ENCODE data around the gene FTCD.

The FTCD gene

DNA sequence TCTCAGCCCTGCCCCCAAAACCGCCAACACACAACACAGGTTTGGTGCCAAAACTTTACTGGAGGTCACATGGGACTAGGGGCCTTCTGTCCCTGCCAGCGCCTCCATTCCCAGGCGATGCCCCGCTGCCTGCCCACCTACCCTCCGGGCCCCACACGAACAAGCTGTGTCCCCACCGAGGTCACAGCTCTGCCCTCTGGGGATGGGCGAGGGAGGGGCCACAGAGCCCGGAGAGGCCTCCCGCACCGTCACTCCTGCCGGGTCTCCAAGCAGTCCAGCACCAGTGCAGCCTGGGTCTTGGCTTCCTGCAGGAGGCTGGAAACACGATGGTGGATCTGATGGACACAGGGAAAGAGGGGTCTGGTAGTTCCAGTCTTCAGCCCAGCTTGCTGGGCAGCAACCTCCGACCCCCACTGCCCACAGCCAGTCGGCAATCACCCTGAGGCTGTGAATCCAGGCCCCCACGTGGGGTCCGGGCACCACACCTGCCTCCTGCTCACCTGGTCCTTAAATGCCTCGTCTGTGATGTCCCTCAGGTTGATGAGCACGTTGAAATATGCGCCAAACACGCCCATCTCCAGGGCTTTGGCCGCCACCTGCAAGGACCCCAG lies 18.5 kb downstream of the FTCD start:
- no peak for DNase-seq

DNA sequence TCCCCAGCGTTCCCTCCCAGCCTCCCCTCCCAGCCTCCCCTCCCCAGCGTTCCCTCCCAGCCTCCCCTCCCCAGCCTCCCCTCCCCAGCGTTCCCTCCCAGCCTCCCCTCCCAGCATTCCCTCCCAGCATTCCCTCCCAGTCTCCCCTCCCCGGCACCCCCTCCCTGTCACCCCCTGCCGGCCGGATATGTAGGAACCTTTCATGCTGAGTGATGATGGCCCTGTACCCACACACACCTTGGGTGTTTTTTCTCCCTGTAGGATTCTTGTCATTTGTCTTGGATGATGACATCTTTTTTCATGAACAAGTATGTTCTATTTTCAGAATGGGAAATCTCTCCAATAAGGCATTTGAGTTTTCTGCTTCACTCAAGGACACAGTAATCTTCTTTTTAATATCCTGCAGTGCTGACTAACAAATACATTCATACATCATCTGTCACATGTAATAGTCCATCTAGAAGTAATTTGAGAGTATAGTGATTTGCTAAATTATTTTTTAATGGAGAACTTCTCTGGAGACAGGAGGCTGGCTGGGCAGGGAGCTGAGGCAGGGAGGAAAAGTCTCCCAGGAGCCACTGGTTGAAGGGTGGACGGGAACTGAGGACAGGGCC lies 19.5 kb downstream of the FTCD start:
- DNase-seq = no peak

DNA sequence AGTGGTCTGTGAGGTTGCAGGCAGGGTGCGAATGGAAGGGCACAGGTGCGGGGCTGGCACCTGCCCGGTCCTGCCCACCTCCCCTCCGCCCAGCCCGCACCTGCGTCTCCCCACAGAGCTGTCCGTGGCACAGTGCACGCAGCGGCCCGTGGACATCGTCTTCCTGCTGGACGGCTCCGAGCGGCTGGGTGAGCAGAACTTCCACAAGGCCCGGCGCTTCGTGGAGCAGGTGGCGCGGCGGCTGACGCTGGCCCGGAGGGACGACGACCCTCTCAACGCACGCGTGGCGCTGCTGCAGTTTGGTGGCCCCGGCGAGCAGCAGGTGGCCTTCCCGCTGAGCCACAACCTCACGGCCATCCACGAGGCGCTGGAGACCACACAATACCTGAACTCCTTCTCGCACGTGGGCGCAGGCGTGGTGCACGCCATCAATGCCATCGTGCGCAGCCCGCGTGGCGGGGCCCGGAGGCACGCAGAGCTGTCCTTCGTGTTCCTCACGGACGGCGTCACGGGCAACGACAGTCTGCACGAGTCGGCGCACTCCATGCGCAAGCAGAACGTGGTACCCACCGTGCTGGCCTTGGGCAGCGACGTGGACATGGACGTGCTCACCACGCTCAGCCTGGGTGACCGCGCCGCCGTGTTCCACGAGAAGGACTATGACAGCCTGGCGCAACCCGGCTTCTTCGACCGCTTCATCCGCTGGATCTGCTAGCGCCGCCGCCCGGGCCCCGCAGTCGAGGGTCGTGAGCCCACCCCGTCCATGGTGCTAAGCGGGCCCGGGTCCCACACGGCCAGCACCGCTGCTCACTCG lies 23.3 kb downstream of the FTCD start:
- DNase-seq = no peak

DNA sequence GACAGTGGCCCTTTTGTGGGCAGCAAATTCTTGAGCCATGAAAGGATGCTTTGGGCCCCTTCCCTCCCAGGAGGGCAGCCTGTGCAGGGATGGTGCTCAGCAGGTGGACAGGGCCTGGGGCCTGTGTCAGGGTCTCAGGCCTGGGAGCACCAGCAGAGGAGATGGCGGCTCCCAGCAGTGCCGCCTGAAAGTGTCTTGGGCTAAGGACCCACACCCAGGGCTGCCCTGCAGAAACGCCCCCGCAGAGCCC lies 23.9 kb downstream of the FTCD start:
- no peak for DNase-seq

DNA sequence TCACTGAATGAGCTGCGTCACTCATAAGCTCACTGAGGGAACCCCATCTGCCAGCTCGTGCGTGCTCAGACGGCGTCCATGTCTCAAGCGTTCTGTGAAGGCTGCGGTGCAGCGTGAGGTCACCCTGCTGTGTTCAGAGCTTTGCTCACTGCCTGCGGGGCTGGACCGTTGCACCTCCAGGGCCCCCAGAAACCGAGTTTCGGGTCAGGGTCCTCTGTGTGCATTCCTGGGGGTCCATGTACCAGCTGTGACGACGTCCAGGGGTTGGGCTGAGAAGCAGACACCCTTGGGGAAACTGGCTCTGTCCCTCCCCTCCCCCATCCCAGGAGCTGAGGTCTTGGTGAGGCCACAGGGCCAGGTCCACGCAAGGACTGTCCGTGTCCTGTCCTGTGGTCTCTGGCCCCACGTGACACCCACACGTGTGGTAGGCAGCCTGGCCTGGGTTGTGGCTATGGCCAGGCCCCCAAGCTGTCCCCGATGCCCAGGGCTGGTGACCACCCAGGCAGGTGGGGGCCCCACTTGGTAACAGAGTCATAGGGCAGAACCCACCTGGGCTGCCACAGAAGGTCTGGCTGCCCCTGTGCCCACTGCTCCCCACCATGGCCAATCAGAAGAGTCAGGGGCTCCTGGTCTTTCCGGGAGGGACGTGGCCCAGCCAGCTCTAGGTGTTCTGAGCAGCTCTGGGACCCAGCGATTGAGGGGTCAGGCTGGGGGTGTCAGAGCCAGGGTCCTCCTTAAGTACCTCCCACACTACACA lies 24.4 kb downstream of the FTCD start:
- DNase-seq = no peak

DNA sequence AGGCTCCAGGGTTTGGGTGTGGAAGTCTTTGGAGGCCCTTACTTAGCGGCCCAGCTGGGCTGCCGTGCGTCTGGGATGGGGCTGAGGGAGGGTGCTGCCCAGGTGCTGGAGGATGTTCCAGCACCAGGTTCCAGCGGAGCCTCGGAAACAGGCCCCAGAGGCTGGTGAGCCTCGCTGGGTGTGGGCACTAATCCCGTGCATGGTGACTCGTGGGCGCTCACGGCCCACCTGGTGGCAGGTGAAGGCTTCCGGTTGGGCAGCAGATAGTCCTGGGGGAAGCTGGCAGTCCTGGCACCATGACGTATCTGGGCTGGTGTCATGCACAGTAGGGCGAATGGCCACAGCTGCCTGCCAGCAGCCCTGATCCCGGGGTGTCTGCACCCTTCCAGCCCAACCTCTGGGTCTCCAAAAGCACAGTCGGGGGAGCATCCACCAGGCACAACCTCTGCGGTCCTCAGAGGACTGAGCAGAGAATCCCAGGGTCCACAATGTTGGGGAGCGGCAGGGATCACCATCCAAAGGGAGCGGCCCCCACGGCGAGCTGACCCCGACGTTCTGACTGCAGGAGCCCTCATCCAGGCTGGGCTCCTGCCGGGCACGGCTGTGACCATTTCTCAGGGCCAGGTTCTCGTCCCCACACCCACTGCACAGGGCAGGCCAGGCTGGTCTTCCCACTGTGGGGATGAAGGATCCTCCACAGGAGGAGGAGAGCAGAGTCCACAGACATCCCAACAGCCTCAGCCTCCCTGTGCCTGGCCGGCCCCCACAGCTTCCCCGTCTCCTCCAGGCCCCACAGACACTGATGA lies 25.3 kb downstream of the FTCD start:
- no peak for DNase-seq

DNA sequence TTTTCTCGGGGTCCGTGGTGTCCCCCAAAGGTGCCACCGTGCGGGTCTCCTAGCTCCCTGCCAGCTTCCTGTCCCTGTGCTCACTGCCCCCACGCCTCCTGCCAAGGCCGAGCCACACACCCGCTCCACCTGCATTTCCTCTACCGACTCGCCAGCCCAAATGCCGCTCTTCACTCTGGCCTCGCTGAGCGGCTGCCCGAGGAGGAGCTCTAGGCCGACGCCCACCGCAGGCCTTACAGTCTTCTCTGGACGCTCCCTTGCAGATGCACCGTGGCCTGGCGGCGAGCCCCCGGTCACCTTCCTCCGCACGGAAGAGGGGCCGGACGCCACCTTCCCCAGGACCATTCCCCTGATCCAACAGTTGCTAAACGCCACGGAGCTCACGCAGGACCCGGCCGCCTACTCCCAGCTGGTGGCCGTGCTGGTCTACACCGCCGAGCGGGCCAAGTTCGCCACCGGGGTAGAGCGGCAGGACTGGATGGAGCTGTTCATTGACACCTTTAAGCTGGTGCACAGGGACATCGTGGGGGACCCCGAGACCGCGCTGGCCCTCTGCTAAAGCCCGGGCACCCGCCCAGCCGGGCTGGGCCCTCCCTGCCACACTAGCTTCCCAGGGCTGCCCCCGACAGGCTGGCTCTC lies 26.3 kb downstream of the FTCD start:
- no peak for DNase-seq

DNA sequence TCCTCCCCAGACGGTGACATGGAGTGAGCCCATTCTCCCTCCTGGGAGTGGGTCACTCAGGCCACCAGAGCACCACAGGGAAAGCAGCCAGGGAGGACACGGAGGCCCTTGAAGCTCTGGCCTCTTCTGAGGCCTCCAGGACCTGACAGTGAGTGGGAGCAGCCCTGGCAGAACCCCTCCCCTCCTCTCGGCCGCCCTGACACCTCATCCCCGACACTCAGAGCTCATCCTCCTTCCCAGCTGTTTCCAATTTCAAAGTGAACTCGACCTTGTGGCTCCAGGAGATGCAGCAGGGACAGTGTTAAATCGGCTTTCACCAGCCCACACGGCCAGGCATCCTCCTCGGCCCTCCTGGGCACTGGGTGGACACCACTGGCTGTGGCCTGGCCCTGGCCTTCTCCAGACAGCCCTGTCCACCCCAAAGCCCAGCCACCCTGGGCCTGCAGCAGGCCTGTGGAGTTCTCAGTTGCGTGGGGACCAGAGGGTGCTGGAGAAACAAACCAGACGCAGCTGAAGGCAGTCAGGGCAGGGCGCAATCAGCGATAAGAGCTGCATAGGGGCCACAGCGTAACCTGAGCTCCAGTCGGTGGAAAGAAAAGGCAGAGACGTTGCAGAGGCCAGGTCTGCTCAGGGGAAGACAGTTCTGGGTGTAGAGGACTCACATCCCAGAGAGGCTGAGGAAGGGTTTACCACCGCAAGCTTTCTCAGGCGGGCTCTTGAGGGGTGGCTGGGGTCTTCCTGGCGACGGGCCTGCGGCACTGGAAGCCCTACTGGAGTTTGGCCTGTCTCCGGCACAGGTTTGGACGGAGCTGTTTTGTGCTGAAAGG lies 27.1 kb downstream of the FTCD start:
- no peak for DNase-seq

DNA sequence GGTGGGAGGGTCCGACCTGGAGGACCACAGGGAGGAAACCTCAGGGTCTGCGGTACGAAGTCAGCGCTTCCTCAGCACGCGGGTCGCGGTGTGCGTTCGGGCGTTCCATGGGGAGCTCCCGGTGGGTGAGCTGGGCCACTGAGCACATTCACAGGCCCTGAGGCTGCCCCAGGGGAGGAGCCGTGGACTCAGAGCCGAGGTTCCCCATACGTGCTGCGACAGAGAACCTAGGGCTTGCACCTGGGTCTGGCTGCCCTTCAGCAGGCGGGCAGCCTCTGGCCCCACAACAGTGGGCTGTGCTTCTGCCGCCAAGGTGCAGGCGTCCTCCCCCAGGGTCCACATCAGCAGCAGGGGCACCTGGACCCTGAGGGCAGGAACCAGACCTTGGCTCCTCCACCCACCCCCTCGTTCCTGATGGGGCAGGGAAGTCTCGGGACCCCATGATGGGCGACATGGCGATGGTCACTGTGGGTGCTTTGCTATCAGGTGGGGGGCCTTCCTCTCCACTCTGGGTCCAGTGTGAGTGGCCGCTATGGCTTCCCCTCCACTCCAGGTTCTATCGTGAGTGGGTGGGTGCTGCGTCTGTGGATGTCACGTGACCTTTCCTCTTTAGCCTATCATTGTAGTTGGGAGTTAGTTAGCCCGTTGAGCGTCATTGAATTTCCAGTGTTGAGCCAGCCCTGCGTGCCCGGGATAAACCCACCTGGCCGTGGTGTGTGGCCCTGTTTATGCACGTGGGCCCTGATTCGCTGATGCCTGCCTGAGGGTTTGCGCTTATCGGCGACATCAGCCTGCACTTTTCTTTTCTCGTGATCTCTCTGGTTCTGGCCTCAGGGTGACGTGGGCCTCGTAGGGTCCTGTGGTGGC lies 27.9 kb downstream of the FTCD start:
- DNase-seq = no peak

DNA sequence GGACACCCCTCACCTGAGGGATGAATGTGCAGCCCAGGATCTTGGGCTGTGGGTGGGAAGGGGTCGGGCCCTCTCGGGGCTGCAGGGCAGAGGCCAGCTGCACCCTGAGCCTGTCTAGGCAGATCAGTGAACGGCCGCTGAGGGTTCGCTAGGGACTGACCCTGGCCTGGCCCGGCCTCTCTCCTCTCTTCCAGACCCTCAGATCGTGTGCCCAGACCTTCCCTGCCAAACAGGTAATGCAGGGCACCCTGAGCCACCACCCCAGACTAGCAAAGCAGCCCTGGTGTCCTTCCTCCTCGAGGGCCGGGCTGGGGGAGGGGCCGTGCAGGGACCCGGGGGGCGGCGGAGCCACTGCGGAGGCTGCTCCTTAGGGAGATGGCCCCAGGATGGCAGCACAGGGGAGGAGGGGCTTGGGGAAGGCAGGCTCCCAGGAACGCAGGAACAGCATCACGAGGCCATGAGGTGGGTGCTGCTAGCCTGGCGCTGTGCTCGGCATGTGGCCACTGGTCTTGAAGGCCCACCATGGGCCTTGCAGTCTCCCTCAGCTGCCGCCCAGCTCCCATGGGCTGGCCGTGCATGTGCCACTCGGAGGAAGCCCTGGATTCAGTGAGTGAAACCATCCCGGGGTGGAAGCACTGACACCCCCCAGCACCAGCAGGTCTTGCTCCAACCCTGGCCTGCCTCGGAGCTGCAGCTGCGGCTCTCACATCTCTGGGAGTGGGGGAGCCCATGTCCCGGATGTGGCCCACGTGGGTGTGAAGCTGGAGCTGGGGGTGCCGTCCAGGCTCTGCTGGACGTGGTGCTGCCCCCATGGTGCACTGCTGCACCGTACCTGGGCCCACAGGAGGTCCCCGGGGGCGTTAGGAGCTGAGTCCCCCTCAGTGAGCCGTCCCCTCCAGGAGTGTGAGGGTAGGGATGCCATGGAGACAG lies 28.8 kb downstream of the FTCD start:
- DNase-seq = no peak

DNA sequence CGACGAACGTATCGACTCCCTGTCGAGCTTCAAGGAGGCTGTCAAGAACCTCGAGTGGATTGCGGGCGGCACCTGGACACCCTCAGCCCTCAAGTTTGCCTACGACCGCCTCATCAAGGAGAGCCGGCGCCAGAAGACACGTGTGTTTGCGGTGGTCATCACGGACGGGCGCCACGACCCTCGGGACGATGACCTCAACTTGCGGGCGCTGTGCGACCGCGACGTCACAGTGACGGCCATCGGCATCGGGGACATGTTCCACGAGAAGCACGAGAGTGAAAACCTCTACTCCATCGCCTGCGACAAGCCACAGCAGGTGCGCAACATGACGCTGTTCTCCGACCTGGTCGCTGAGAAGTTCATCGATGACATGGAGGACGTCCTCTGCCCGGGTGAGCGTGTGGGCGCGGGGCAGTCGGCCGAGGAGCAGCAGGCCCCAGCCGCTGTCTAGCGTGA lies 29.5 kb downstream of the FTCD start:
- no peak for DNase-seq

DNA sequence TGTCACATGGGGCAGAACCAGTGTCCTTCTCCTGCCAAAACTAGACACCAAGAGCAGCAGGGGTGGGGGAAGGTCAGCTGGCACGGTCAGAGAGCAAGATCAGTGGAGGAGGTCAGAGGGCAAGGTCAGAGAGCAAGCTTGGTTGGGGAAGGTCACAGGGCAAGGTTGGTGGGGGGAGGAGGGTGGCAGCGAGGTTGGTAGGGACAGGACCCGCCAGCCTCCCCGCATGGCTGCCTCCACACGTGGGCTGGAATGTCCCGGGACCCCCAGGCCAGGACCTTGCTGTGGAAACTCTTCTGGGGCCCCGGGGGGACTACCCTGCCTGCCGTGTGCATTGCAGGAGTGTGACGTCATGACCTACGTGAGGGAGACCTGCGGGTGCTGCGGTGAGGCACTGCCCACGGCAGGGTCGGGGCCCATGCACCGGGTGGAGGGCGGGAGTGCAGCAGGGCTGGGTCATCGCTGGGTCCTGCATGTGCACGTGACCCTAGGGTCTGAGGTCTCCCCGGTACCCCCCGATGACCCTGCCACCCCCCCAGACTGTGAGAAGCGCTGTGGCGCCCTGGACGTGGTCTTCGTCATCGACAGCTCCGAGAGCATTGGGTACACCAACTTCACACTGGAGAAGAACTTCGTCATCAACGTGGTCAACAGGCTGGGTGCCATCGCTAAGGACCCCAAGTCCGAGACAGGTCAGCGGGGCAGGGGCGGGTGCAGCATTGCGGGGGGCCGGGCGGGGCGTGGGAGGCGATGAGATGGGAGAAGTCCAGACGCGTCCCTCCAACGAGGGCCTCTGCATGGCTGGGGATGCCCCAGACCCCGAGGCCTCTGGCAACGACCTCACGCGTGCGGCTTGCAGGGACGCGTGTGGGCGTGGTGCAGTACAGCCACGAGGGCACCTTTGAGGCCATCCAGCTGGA lies 30.2 kb downstream of the FTCD start:
- DNase-seq = no peak

DNA sequence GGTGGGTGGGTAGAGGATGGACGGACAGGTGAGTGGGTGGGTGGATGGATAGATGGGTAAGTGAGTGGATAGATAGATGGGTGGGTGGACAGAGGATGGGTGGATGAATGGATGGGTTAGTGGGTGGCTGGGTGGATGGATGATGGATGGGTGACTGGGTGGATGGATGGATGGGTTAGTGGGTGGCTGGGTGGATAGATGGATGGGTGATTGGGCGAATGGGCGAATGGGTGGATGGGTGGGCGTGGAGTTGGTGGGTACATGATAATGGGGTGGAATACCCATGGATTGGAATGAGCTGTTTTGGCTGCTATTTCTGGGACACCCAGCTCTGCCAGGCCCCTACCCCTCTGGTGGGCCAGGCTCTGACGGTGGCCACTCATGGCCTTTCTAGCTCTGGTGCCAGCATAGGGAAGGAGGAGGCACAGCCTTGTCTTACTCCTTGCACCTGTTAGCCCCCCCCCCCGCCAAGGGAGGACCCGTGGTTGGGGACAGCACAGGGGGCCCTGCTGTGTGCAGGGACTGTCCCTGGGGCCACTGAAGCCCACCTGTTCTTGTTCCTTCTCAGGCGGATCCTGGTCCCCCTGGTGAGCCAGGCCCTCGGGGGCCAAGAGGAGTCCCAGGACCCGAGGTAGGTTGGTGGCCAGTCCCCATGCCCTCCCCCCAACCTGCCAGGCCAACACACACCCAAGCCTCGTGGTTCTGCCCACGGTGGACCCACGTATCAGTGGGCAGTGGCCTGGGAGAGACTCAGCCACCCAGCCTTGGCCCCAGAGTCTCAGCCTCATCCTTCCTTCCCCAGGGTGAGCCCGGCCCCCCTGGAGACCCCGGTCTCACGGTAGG lies 31.1 kb downstream of the FTCD start:
- DNase-seq = no peak

DNA sequence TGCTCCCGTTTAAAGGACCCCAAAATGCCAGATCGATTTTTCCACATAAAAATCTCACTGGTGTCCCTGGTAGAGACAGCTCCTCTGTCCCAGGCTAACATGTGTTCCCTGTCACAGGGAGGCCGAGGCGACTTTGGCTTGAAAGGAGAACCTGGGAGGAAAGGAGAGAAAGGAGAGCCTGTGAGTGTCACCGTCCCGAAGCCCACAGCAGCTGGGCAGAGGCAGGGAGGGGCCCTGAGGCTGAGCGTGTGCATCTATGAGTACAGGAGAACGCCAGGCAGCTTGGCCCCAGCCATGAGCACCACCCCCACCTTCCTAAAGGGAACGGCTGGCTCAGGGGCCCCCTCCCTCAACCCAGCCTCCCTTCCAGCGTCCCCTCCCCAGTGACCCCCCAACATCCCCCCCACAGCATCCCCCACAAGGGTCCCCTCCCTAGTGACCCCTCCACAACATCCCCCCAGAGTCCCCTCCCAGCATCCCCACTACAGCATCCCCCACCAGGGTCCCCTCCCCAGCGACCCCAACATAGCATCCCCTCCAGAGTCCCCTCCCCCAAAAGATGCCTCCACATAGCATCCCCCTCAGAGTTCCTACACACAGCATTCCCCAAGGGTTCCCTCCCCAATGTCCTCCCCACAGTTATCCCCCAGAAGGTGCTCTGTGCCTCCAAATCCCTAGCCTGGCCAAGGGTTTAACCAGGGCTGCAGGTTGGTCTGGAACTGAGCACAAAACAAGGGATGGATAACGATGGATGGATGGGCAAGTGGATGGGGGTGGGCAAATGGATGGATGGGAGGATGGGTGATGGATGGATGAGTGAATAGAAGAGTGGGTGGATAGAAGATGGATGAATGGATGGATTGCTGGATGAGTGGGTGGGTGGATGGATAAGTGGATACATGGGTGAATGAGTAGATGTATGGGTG lies 32.4 kb downstream of the FTCD start:
- DNase-seq = no peak

DNA sequence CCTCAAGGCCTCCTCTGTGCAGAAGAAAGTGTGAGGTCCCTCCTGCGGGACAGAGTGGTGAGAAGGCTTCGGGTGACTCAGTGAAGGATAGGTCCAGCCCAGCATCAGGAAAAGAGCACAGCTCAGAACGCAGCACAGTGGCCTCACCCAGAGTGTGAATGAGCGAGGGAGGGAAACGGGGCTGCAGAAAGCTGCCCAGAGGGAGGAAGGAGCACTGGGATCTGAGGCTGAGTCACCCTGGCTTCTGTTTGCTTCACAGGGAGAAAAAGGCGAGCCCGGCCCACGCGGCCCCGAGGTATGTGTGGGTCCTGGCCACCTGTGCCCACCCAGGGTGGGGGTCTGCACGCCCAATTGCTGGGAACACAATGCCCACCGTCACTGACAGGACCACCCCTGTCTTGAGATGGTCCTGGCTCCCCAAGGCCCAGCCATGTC lies 33.1 kb downstream of the FTCD start:
- DNase-seq = no peak
